ENCODE results near the gene IGF2R. TPM values are rescaled to one million over a fixed set of nuclear protein-coding genes. Genes with fewer than 3 reads are reported as not detected.
"Not testable (repeated sequence)": the region's sequence is repeated elsewhere in the genome, so short reads cannot be mapped to it uniquely, and the experiment has no call there.

Gene IGF2R
- total and polyA plus RNA-seq, 7 donors, result 40.1 to 167 (median 113) TPM

DNA sequence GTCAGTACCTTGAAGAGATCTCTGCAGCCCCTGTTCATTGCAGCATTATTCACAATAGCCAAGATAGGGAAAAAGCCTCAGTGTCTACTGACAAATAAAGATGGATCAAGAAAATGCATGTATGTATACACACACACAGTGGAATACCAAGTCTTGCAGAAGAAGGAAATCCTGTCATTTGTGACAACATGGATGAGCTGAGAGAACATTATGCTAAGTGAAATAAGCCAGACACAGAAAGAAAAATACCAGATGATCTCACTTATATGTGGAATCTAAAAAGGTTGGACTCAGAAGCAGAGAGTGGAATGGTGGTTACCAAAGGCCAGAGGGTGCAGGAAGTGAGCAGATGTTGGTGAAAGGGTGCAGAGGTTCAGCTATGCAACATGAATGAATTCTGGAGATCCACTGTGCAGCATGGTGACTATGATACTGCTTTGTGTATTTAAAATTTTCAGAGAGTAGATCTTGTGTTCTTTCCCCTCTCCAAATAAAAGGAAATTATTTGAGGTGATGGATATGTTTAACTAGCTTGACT is 141.8 kb downstream of the IGF2R start:
- Histone ChIP-seq H3K4me1 (no peaks in the 10 kb centered on the region), H3K36me3 (ENCODE audit: insufficient read depth in 1 of 2, low read depth in 1 of 2) (peaks cover 0 to 54% of the 10 kb centered on the region in 2 donors), H3K27ac (no peak overlapping the region), H3K27me3 (ENCODE audit: insufficient read depth in 3 of 3, low read length in 2 of 3) (no peaks in the 10 kb centered on the region), H3K4me3 (no peak overlapping the region), H3K9me3 (no peaks in the 10 kb centered on the region)
- TF ChIP-seq, protein P1, sequence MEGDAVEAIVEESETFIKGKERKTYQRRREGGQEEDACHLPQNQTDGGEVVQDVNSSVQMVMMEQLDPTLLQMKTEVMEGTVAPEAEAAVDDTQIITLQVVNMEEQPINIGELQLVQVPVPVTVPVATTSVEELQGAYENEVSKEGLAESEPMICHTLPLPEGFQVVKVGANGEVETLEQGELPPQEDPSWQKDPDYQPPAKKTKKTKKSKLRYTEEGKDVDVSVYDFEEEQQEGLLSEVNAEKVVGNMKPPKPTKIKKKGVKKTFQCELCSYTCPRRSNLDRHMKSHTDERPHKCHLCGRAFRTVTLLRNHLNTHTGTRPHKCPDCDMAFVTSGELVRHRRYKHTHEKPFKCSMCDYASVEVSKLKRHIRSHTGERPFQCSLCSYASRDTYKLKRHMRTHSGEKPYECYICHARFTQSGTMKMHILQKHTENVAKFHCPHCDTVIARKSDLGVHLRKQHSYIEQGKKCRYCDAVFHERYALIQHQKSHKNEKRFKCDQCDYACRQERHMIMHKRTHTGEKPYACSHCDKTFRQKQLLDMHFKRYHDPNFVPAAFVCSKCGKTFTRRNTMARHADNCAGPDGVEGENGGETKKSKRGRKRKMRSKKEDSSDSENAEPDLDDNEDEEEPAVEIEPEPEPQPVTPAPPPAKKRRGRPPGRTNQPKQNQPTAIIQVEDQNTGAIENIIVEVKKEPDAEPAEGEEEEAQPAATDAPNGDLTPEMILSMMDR (IDR thresholded peaks at IDR 0.05), result no peak
- intact Hi-C loops (cut with DNase I), result no loop called here
- DNase-seq (no peak), ATAC-seq (no peak)

DNA sequence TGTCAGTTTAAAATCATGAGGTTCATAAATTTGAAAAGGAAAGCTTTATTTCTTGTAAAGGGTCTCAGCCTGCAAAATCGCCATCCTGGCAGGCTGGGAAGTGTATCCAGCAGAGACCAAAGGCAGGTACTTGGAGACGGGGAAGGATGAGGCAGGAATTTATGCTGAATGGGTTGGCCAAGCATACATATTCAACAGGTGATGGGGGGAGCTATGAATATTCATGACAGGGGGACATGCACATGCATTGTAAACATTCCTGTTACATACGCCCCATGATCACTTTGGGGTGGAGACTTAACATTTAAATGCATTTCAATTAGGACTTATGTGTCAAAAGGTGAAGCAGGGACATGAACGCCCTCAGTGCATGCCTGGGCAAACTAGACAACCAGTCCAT is 142.9 kb downstream of the IGF2R start:
- H3K9me3 ChIP-seq, result no peaks in the 10 kb centered on the region
- no peaks in the 10 kb centered on the region for H3K4me1 ChIP-seq
- TF ChIP-seq, protein P1 (IDR thresholded peaks at IDR 0.05), result no peak
- H3K27ac ChIP-seq, result no peak overlapping the region
- H3K36me3 ChIP-seq (ENCODE audit: insufficient read depth in 1 of 2, low read depth in 1 of 2), result peaks cover 0 to 43% of the 10 kb centered on the region in 2 donors
- intact Hi-C loops (cut with DNase I), result no loop called here
- DNase-seq (no peak), ATAC-seq (no peak)
- 73 to 85% (median 75%) methylated on average over 4 of the region's 4 CpGs for WGBS, 3 donors
- H3K4me3 ChIP-seq, result no peak overlapping the region
- H3K27me3 ChIP-seq (ENCODE audit: insufficient read depth in 3 of 3, low read length in 2 of 3), result no peaks in the 10 kb centered on the region

DNA sequence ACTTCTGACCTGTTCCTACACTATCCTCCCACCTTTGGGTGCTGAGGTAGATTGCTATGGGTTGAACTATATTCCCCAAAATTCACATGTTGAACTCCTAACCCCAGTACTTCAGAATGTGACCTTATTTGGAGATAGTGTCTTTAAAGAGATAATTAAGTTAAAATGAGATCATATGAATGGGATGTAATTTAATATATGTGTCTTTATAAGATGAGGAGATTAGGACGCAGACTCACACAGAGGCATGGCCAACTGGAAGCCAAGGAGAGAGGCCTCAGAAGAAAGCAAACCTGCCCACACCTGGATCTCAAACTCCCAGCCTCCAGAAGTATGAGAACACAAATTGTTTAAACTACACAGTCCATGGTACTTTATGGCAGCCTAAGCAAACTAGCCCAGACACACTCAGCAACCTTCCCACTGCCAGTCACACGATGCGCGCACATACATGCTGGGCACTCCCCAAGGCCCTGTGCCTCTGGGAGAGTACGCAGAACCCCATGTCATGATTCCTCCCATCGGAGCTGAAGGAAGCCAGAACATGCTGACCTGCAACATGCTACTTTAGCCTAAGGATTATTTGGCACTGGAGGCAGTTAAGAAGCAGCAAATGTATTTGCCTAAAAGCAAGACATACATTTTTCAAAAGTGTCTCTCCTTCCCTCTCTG is 143.9 kb downstream of the IGF2R start:
- ATAC-seq, result no peak
- H3K36me3 ChIP-seq (ENCODE audit: insufficient read depth in 1 of 2, low read depth in 1 of 2), result peaks cover 0 to 41% of the 10 kb centered on the region in 2 donors
- H3K4me1 ChIP-seq, result no peaks in the 10 kb centered on the region
- H3K4me3 ChIP-seq, result no peak overlapping the region
- no peaks in the 10 kb centered on the region for H3K9me3 ChIP-seq
- H3K27me3 ChIP-seq (ENCODE audit: insufficient read depth in 3 of 3, low read length in 2 of 3), result no peaks in the 10 kb centered on the region
- no peak for DNase-seq
- H3K27ac ChIP-seq, result no peak overlapping the region
- TF ChIP-seq, protein P1 (IDR thresholded peaks at IDR 0.05), result no peak
- 88 to 95% (median 93%) methylated on average over 6 of the region's 6 CpGs for WGBS, 3 donors
- intact Hi-C loops (cut with DNase I), result no loop called here

DNA sequence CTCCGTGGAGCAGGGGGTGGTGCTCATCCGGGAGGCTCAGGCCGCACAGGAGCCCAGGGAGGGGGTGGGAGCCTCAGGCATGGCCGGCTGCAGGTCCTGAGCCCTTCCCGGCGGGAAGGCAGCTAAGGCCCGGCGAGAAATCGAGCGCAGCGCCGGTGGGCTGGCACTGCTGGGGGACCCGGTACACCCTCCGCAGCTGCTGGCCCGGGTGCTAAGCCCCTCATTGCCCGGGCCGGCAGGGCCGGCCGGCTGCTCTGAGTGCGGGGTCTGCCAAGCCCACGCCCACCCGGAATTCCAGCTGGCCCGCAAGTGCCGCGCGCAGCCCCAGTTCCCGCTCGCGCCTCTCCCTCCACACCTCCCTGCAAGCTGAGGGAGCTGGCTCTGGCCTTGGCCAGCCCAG is 145.7 kb downstream of the IGF2R start:
- DNase-seq; H3K27ac ChIP-seq; H3K4me1 ChIP-seq; H3K4me3 ChIP-seq; H3K27me3 ChIP-seq (ENCODE audit: insufficient read depth in 3 of 3, low read length in 2 of 3); H3K9me3 ChIP-seq; ATAC-seq; intact Hi-C loops (cut with DNase I): not testable (repeated sequence)
- H3K36me3 ChIP-seq (ENCODE audit: insufficient read depth in 1 of 2, low read depth in 1 of 2), result peaks cover 0 to 28% of the 10 kb centered on the region in 2 donors
- 95 to 97% (median 97%) methylated on average over 17 to 29 of the region's 29 CpGs for whole genome bisulfite sequencing, 3 donors

DNA sequence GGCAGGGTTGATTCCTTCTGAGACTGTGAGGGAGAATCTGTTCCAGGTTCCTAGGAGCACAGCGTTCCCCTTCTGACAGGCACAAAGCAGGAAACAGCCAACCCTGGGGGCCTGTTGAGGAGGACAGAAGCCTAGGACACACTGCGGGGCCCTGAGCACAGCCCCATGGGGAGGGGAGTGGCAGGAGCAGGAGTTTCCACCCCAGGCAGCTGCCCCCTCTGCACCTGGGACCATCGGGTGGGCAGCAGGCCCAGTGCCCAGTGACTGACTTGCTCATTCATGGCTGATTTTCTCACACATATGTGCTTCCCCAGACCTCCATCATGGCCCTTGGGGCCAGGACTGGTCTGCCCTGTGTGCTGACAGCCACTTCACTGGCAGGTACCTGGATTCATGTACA is 146.5 kb downstream of the IGF2R start:
- intact Hi-C loops (cut with DNase I), result no loop called here
- WGBS, 3 donors, result 77 to 87% (median 81%) methylated on average over 3 of the region's 3 CpGs
- DNase-seq (no peak), ATAC-seq (peak in 1 of 4 donors; percentile 22)
- H3K27ac ChIP-seq, result no peak overlapping the region
- no peaks in the 10 kb centered on the region for H3K27me3 ChIP-seq (ENCODE audit: insufficient read depth in 3 of 3, low read length in 2 of 3)
- TF ChIP-seq, protein P1 (IDR thresholded peaks at IDR 0.05), result no peak
- no peaks in the 10 kb centered on the region for H3K4me1 ChIP-seq
- peaks cover 0 to 19% of the 10 kb centered on the region in 2 donors for H3K36me3 ChIP-seq (ENCODE audit: insufficient read depth in 1 of 2, low read depth in 1 of 2)
- H3K4me3 ChIP-seq, result no peak overlapping the region
- H3K9me3 ChIP-seq, result no peaks in the 10 kb centered on the region
